ENCODE measurements around the gene PUM2.

DNA sequence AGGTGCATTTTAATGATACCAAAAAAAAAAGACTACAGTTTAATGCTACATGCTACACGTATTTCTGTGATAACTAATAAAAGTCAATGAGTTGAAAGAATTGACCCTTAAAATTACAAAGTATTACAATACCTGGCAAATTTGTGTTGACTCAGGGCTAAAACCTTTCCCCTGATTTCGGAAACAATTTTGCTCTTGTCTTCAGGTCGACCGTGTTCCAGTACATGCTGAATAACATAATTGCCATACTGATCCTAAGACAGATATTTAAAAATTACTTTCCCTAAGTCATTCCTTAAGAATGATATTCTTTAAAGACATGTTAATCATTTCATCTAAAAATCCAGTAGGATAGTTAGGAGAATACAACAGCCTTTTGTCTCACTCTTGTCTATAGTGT, 95.9 kb downstream of the PUM2 start:
- no peak for TF ChIP-seq POLR2A (IDR thresholded peaks at IDR 0.05)
- TF ChIP-seq, protein P1, sequence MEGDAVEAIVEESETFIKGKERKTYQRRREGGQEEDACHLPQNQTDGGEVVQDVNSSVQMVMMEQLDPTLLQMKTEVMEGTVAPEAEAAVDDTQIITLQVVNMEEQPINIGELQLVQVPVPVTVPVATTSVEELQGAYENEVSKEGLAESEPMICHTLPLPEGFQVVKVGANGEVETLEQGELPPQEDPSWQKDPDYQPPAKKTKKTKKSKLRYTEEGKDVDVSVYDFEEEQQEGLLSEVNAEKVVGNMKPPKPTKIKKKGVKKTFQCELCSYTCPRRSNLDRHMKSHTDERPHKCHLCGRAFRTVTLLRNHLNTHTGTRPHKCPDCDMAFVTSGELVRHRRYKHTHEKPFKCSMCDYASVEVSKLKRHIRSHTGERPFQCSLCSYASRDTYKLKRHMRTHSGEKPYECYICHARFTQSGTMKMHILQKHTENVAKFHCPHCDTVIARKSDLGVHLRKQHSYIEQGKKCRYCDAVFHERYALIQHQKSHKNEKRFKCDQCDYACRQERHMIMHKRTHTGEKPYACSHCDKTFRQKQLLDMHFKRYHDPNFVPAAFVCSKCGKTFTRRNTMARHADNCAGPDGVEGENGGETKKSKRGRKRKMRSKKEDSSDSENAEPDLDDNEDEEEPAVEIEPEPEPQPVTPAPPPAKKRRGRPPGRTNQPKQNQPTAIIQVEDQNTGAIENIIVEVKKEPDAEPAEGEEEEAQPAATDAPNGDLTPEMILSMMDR (IDR thresholded peaks at IDR 0.05): no peak

All from tibial nerve (tissue), 3 donors.